ENCODE results near the gene RTP3.
"Not testable (repeated sequence)": the region's sequence is repeated elsewhere in the genome, so short reads cannot be mapped to it uniquely, and the experiment has no call there.

Gene RTP3

GRCh38 chr3:46491089-46492070 lies 6.4 kb upstream of the RTP3 start:
- DNase-seq (ENCODE audit: low read depth) = no peak

- no peak for DNase-seq (ENCODE audit: low read depth)
Observed at GRCh38 chr3:46492890-46493547, 4.8 kb upstream of the RTP3 start.

- not testable (repeated sequence) for DNase-seq (ENCODE audit: low read depth)
Observed at GRCh38 chr3:46494491-46494890, 3.3 kb upstream of the RTP3 start.

GRCh38 chr3:46495901-46496456 lies 1.8 kb upstream of the RTP3 start:
- DNase-seq (ENCODE audit: low read depth) = no peak

GRCh38 chr3:46496746-46497555 lies 825 bp upstream of the RTP3 start:
- DNase-seq (ENCODE audit: low read depth) = no peak

GRCh38 chr3:46498916-46499519 lies 1.2 kb downstream of the RTP3 start:
- no peak for DNase-seq (ENCODE audit: low read depth)

- DNase-seq (ENCODE audit: low read depth) = peak; percentile 67
Observed at GRCh38 chr3:46500656-46501635, 3.2 kb downstream of the RTP3 start.

- DNase-seq (ENCODE audit: low read depth) = no peak
Observed at GRCh38 chr3:46501702-46502101, 3.9 kb downstream of the RTP3 start.

GRCh38 chr3:46503200-46503874 lies 5.6 kb downstream of the RTP3 start:
- DNase-seq (ENCODE audit: low read depth) = no peak

GRCh38 chr3:46504789-46505188 lies 7.0 kb downstream of the RTP3 start:
- DNase-seq (ENCODE audit: low read depth) = no peak

- no peak for DNase-seq (ENCODE audit: low read depth)
Observed at GRCh38 chr3:46505953-46506352, 8.2 kb downstream of the RTP3 start.

GRCh38 chr3:46506526-46506925 lies 8.8 kb downstream of the RTP3 start:
- no peak for DNase-seq (ENCODE audit: low read depth)

- DNase-seq (ENCODE audit: low read depth) = no peak
Observed at GRCh38 chr3:46508850-46509591, 11.2 kb downstream of the RTP3 start.

GRCh38 chr3:46509661-46510187 lies 11.9 kb downstream of the RTP3 start:
- DNase-seq (ENCODE audit: low read depth) = no peak

- DNase-seq (ENCODE audit: low read depth) = no peak
Observed at GRCh38 chr3:46512191-46512749, 14.5 kb downstream of the RTP3 start.

GRCh38 chr3:46516521-46516920 lies 18.7 kb downstream of the RTP3 start:
- no peak for DNase-seq (ENCODE audit: low read depth)

- DNase-seq (ENCODE audit: low read depth) = peak; percentile 80
Observed at GRCh38 chr3:46517016-46517783, 19.4 kb downstream of the RTP3 start.

- no peak for DNase-seq (ENCODE audit: low read depth)
Observed at GRCh38 chr3:46517784-46518181, 20.0 kb downstream of the RTP3 start.

All from non-pigmented ciliary epithelial cell (primary cell).